ENCODE measurements around the gene RAB10.
"Not testable (repeated sequence)": the region's sequence is repeated elsewhere in the genome, so short reads cannot be mapped to it uniquely, and the experiment has no call there.

RAB10 gene

DNA sequence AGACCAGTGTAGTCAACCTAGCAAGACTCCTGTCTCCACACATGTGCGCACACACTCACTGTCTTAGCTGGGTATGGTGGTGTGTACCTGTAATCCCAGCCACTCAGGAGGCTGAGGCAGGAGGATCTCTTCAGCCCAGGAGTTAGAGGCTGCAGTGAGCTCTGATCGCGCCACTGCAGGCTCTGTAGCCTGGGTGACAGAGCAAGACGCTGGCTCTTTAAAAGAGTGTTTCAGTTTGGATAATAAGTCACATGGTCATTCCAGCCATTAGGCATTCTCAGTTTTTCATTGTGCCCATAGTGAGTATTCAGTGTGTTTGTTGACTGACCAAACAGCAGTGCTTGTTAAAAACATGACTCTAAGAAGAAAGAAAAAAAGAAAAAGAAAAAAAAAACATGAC lies 31.0 kb downstream of the RAB10 start:
- DNase-seq, result no peak

DNA sequence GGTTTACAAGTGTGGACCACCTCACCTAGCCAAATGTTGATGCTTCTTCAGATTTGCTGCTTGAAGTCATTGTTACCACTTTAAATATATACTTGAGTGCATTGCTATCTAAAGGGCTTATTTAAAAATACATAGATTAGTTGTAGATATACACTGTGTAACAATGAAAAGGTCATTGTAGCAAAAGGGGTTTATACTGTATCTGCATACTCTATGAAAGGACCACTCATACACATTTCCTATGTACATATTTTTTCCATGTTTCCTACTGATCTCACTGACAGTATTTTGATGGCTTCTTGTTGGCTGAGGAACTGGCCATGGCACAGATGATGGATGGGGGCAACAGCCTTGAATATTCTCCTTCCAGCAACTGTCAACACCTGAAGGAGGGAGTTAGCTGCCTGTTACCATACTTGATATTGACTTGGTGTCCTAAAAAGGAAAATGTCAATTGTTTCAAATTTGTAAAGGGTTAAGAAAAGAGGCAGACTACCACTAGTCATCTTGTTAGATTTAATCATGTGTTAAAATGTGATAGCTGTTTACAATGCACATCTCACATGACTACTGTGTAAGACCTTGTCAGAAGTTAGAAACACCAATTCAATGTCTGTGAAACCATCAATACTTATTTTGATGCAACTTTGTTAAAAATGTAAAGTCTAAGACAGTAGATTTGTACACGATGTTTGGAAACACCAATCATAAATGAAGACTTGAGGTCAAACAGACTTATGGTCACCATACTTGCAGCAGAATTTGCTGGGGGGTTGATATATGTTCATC lies 33.5 kb downstream of the RAB10 start:
- DNase-seq, result no peak

DNA sequence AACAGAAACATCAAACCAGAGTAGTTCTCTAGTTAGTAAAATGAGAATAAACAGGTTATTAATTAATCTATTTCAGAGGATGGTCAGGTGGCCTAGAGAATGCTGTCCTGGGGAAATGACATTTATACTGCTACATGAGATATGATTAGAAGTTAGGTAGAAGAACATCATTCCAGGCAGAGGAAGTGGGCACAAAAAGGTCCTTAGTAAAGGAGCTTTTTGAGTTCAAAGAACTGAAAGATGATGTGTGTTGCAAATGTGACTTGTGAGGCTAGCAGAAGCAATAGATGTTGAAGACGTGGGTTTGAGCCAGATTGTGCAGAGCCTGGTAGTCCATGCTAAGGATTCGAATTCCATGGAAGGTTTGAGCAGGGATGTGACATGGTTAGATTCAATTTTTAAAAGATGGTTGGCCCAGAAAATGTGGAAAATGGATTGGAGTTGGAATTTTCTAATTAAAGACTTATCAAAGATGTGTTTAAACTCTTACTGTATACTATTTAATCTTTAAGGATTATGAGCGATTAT lies 34.2 kb downstream of the RAB10 start:
- DNase-seq, result no peak

GRCh38 chr2:26068602-26069298 lies 34.9 kb downstream of the RAB10 start:
- no peak for DNase-seq

DNA sequence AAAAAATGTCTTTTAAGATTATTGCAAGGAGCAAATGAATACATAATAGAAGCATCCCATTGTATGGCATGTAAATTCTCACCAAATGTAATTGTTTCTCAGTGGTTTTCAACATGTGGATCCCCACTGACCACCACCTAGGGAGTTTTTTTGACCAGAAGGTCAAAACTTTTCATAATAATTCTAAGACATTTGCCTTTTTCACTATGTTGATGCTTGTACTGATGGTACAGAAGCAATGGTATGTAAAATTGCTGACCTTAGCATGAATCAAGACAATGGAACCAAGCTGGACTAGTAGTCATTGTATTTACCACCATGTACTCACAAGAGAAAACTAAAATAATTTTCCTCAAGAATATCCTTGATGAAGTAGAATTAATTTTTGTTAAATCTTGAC lies 36.8 kb downstream of the RAB10 start:
- no peak for DNase-seq

DNA sequence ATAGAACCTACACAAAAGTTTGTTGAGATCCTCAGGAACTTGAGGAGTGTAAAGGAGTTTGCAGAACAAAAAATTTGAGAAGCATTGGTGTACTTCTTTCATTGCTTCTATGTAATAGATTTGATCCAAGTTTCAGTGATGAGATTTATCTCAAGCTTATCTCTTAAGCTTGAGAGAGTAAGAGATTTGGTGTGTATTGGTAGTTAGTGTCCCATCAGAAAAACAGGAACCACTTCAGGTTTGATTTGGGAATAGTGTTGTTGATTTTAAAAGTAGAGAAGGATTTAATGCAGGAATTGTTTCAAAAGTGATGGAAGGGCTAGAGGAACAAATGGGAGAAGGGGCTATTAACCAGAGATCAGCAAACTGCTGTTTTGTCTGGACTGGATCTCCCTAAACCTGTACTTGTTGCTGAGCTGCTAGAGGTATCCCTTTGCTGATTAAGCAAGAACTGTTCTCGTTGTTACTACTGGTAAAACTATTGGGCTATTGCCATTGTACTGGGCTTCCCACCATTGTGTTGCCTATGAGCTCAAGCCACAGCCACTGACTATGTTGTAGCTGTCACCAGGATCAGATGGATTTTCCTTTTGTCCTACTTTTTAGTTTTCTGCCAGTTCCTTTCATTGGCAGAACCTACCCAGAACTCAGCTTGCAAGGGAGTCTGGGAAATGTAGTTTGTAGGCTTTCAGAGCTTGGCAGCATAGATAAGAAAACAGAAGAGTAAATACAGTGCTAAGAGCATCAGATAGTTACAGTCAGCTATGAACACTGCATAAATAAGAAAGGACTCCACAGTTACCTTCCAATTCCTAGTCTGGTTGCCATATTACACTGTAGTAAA lies 39.3 kb downstream of the RAB10 start:
- DNase-seq, result no peak

DNA sequence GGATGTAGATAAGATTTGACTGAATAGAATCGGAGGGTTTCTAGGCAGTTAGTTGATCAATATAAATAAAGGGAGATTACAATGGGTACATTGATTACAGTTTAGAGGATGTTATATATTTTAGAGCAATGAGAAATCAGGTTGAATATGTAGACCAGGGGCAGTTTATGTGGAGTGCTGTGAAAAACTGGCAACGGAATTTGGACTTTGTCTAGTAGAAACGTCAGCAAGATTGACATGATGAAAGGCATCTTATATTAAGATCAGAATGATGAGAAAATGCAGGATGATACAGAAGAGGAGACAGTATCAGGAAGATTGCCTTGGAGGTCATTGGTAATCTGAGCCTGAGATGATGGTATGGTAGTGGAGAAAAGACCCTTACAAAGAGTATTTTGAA lies 39.9 kb downstream of the RAB10 start:
- DNase-seq, result no peak

GRCh38 chr2:26074676-26075075 lies 40.8 kb downstream of the RAB10 start:
- DNase-seq, result no peak

DNA sequence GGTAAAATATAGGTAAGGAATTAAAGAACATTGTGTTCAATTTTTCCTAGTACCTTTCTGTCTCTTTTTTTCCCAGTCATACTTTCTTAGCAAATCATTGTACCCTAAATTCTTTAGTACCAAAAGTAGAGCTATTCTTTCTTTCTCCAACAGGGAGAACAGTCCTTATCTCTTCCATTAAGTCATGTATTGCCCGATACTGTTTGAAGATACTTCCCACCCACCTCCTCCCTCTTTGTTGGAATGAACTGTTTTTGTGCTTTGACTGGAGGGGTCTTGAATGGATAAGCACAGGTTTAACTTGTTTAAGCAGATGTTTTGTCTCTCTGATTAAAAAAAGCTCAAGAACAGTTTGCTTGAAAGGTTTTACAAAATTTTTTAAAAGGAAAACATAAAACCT lies 41.3 kb downstream of the RAB10 start:
- DNase-seq, result no peak

DNA sequence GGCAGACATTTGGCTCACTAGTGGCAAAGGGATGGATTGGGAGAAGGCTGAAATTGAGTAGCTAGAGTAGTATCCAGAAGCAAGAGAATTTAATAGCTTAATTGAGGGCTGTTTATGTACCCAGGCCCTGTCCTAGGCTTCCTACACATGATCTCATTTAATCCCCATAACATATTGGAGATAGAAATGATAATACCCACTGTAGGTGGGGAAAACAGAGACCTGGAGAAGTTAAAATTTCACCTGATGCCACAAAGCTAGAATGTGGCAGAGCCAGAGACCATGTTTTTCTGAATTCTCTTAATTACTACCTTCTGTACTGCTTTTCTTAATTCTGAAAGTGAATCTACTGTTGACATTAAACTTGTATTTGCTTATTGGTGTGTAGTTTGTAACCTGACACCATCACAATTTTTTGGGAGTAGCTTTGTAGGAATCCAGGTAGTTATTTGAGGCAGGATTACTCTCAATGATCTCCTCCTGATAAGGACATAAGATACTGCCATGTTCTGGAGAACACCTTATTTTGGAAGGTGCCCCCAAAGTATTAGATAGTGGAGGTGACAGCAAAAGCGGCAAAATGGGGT lies 42.2 kb downstream of the RAB10 start:
- DNase-seq, result peak; percentile 10

DNA sequence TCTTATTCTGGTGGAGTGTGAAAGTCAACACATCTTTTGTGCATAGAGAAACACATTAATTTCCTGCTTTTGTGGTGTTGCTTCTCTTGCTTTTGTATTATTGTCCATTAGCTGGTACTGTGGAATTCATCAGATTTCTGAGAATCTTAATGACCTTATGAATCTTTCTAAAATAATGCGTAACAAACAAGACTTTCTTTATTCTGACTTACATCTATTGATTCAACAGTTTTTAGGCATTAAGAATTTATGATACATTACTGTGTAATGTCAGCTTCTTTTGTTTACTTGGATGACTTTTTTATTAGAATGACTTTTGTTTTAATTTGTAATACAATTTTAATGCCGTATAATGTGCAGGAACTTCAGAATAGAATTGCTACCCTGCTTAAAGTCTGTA lies 43.4 kb downstream of the RAB10 start:
- DNase-seq, result no peak

GRCh38 chr2:26078939-26079338 lies 45.1 kb downstream of the RAB10 start:
- DNase-seq, result no peak

DNA sequence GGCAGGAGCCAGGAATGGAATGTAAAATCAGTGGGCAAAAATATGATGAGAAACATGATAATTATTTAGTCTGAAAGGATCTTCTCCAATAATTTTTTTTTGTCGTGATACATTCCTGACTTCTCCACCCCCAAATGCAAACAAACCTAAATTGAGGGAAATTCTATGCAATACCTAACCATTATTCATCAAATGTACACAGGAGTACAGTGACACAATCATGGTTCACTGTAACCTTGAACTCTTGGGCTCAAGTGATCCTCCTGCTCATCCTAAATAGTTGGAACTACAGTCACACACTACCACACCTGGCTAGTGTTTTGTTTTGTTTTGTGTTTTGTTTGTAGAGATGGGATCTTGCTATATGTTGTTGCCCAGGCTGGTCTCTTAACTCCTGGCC lies 46.5 kb downstream of the RAB10 start:
- no peak for DNase-seq

DNA sequence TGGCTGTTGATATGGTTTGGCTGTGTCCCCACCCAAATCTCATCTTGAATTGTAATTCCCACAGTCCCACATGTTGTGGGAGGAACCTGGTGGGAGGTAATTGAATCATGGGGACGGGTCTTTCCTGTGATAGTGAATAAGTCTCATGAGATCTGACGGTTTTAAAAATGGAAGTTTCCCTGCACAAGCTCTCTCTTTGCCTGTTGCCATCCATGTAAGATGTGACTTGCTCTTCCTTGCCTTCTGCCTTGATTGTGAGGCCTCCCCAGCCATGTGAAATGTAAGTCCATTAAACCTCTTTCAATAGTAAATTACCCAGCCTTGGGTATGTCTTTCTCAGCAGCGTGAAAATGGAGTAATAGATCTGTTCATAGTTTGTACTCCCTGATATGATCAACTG lies 47.0 kb downstream of the RAB10 start:
- not testable (repeated sequence) for DNase-seq

GRCh38 chr2:26081556-26081955 lies 47.7 kb downstream of the RAB10 start:
- DNase-seq, result no peak

DNA sequence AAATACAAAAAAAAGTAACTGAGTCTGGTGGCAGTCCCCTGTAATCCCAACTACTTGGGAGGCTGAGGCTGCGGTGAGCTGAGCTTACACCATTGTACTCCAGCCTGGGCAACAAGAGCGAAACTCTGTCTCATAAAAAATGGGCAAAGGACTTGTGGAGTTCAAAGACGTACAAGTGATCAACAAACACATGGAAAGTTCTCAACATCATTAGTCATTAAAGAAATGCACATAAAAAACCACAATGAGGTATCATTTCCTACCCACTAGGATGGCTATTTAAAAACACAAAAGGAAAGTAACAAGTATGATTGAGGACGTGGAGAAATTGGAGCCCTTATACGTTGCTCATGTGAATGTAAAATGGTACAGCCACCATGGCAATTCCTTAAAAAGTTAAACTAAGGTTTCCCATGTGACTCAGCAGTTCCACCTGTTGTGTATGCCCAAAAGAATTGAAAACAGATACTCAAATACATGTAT lies 52.3 kb downstream of the RAB10 start:
- no peak for DNase-seq

DNA sequence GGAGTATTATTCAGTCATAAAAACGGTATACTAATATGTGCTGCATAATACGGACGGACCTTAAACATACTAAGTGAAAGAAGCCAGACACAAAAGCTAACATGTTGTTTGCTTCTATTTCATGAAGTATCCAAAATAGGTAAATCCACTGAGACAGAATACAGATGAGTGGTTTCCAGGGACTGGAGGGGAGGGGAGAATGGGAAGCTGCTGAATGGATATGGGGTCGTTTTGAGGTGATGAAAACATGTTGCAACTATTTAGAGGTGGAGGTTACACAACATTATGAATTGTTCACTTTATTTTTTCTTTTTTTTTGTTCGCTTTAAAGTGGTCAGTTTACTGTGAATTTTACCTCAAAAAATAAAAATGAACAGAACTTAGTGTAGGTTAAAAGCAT lies 52.9 kb downstream of the RAB10 start:
- no peak for DNase-seq

- DNase-seq, result no peak
These were observed 54.3 kb downstream of the RAB10 start for GRCh38 chr2:26088038-26088643.

- DNase-seq, result not testable (repeated sequence)
These were observed 55.0 kb downstream of the RAB10 start for GRCh38 chr2:26088931-26089330.

DNA sequence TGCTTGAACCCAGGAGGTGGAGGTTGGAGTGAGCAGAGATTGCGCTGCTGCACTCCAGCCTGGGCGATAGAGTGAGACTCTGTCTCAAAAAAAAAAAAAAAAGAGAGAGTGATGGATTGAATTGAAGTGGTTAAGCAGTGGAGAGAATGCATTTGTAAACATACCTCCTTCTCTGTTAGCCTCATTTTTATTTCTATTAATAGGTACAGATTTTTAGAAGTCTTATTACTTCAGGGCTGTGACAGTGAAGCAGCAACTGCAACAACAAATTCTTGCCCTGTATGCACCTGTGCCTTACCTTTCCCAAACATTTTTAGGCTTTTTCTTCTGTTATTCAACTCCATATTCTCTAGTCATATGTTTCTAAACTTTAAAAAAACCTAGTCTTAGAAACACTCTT lies 55.5 kb downstream of the RAB10 start:
- DNase-seq, result no peak

- DNase-seq, result no peak
These were observed 61.9 kb downstream of the RAB10 start for GRCh38 chr2:26095758-26096157.

GRCh38 chr2:26099933-26100332 lies 66.0 kb downstream of the RAB10 start:
- DNase-seq, result no peak
